GM18499 (cell line): Measurements from ENCODE around the gene CD200R1L.

Source experiments
- ATAC-seq: cut with Tn5 transposase; IDR thresholded peaks from one replicate; pipeline ENCODE4 v1.9.1; 2021; ENCODE audit warnings: moderate number of reproducible peaks; ENCODE audit not compliant: insufficient read depth, unreplicated experiment

The CD200R1L gene

DNA sequence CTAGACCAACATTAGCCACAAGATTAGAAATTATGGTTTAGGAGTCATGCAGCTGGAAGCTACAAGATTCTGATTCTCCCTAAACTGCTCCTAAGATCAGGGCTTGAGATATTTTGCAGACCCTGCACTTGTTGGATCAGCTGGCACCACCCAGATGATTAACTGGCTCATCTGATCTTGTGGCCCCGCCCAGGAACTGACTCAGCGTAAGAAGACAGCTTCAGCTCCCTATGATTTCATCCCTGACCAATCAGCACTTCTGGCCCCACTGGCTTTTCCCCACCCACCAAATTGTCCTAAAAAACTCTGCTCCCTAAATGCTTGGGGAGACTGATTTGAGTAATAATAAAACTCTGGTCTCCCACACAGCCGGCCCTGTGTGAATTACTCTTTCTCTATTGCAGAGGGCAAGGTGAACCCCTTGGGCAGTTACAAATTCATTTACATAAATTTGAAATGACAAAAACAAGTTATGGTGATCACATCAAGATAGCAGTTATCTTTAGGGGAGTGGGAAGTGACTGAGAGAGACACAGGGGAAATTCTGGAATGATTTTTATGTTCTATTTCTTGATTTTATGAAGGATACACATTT, 76.5 kb downstream of the CD200R1L start:
- no peak for ATAC-seq

DNA sequence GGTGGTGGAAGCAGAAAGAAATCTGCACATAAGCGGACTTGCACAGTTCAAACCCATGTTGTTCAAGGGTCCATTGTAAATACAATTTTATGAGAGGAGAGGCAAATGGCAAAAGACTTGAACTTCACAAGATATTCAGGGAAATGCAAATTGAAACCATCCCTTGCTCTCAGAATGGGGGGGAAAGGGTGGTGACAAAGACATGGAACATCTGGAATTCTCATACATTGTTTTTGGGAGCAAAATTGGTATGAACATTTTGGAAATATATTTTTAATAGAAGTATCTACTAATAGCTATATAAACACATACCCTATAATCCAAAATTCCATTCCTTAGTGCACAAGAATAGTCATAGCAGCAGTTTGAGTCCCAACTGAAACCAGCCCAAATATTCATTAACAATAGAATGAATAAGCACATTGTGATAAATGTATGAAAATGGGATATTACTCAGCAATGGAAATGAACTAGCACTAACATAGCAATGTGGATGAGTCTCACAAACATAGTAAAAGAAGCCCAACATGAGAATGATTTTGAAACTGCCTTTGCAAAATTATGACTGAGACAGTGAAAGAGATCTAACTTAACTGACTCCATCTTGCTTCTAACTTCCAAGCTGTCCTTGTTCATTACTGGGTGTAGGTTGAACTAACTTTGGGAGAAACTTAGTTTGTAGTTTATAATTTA, 77.2 kb downstream of the CD200R1L start:
- ATAC-seq, result no peak

GRCh38 chr3:112767777-112768176, 78.9 kb downstream of the CD200R1L start:
- no peak for ATAC-seq

DNA sequence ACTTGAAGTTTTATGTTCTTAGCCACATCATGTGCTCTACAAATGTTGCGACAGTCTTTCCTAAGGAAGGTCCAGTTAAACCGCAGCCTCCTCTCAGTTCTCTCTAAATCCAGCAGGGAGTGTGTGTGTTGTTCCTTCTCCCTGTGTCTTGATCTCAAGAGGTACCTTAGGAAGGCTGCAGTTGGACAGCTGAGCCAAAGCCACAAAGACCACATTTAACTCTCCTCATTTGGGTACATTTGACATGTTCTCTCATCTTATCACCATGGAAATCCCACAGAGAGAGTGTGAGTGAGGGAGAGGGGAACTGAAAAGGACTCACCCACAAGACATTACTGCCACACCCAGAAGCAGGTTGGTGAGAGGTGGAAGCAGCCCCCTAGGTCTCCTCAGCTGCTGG, 79.5 kb downstream of the CD200R1L start:
- no peak for ATAC-seq
